Measurements from ENCODE around the gene RLN3.

Gene RLN3

DNA sequence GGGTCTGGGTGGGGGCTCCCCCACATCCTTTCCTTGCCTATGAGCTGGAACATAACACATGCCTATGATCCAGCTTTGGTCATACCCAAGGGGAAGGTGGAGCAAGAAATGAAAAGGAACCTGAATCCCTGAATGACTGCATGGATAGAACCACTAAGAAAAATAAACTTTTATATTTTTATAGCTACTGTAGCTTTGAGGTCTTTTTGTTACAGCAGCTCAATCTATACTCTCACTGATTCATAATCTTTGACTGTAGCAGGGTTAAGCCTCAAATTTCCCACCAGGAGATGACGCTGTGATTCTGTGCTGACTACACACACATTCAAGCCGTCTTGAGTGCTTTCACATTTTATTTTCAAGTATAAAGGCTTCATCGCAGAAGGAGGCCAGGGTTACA, 25.1 kb downstream of the RLN3 start:
- no peaks in the 10 kb centered on the region for H3K9me3 ChIP-seq (ENCODE audit: low read depth, low read length)
- DNase-seq (ENCODE audit: low read depth, low spot score) = no peak
- no peak for TF ChIP-seq EZH2 (IDR thresholded peaks at IDR 0.05)
- TF ChIP-seq FOXP2 (optimal IDR thresholded peaks at IDR 0.05; ENCODE audit: control extremely low read depth, extremely low read length, insufficient read depth) = no peak
- no peak for TF ChIP-seq POLR2AphosphoS5 (IDR thresholded peaks at IDR 0.05; ENCODE audit: borderline replicate concordance, low read depth, low read length)

DNA sequence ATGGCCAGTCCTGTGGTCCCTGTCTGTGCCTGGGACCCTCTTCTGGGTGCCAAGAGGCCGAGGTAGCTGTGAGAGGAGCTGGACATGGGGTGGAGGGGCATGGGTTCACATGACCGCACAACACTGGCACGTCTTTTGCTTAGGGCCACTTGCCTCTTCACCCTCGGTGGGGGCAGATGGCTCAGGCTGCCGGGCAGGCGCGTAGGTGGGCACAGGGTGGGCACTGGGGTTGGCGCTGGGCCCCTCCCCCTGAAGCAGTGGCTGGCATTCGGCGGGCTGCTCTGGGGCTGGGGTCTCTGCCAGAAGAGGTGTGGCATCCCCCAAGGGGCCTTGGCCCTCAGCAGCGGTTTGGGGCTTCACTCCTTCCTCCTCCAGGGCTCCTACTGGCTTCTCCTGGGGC, 25.6 kb downstream of the RLN3 start:
- TF ChIP-seq POLR2AphosphoS5 (IDR thresholded peaks at IDR 0.05; ENCODE audit: borderline replicate concordance, low read depth, low read length) (no peak), EZH2 (IDR thresholded peaks at IDR 0.05) (no peak), FOXP2 (optimal IDR thresholded peaks at IDR 0.05; ENCODE audit: control extremely low read depth, extremely low read length, insufficient read depth) (no peak)
- H3K27ac ChIP-seq = no peak overlapping the region
- no peak for DNase-seq (ENCODE audit: low read depth, low spot score)
- H3K4me3 ChIP-seq = no peak overlapping the region
- H3K36me3 ChIP-seq (ENCODE audit: insufficient read depth, low read length) = peaks cover 7% of the 10 kb centered on the region; the same call in 1 of the 2 replicates
- no peaks in the 10 kb centered on the region for H3K9me3 ChIP-seq (ENCODE audit: low read depth, low read length)
- H3K9ac ChIP-seq (ENCODE audit: insufficient read length) = no peak overlapping the region

More for the DNA sequence above, 25.1 kb downstream of the RLN3 start:
- Histone ChIP-seq H3K9ac (ENCODE audit: insufficient read length) (no peak overlapping the region), H3K4me3 (no peak overlapping the region), H3K27ac (no peak overlapping the region), H3K36me3 (ENCODE audit: insufficient read depth, low read length) (peaks cover 7% of the 10 kb centered on the region; the same call in 1 of the 2 replicates)

DNA sequence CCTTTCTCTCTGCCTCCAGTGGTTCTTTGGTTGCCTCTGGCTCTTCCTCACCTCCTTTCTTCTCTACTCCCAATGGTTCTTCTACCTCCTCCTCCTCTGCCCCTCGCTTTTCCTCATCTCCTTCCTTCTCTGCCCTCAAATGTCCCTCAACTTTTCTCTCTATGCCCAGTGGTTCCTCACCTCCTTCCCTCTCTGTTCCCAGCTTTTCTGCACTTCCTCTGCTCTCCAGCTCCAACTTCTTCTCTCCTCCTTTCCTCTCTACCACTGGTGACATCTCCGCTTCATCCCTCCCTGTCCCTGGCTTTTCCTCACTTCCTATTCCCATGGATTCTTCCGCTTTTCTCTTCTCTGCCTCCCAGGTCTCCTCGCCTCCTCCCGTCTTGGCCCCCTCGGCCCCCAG, 26.2 kb downstream of the RLN3 start:
- peaks cover 7% of the 10 kb centered on the region; the same call in 1 of the 2 replicates for H3K36me3 ChIP-seq (ENCODE audit: insufficient read depth, low read length)
- 0 out of 2 replicates have a peak overlapping the region, but pooled peaks have one; percentile 9 for H3K27ac ChIP-seq
- no peak for TF ChIP-seq FOXP2 (optimal IDR thresholded peaks at IDR 0.05; ENCODE audit: control extremely low read depth, extremely low read length, insufficient read depth)
- no peak for TF ChIP-seq EZH2 (IDR thresholded peaks at IDR 0.05)
- no peak for TF ChIP-seq POLR2AphosphoS5 (IDR thresholded peaks at IDR 0.05; ENCODE audit: borderline replicate concordance, low read depth, low read length)
- H3K9ac ChIP-seq (ENCODE audit: insufficient read length) = no peak overlapping the region
- DNase-seq (ENCODE audit: low read depth, low spot score) = no peak
- no peak overlapping the region for H3K4me3 ChIP-seq
- no peaks in the 10 kb centered on the region for H3K9me3 ChIP-seq (ENCODE audit: low read depth, low read length)

DNA sequence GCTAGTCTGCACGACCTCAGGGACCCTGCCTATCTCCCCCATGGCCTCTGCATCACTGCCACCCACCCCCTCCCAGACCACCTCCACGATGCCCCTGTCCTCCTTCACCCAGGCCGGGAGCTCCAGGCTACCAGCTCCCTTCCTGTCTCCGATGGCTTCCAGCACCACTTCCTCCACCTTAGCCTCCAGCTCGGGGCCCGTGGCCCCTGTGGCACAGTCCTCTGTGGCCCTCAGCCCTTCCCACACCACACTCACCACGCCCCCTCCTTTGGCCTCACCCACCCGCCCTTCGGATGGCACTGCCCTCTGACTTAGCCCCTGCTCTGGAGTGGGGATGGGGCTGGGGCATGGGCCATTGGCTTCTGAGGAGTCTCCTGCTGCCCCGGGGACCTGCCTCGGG, 26.8 kb downstream of the RLN3 start:
- DNase-seq (ENCODE audit: low read depth, low spot score) = no peak
- H3K27ac ChIP-seq = no peak overlapping the region
- peaks cover 7% of the 10 kb centered on the region; the same call in 1 of the 2 replicates for H3K36me3 ChIP-seq (ENCODE audit: insufficient read depth, low read length)

DNA sequence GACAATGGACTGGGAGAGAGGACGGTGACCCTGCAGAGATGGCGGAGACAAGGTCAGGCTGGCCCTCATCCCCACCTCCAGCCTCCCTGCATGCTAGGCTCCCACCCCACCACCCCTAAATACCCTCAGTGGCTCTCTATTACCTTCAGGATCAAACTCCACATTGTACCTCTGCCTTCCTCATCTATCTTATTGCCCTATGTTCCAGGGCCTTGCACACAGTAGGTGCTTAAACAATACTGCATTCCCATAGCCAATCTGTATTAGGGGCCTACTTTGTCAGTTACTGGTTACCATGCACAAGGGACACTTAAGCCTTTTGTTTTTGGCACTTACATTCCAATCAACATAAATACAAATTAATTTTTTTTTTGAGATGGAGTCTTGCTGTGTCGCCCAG, 27.4 kb downstream of the RLN3 start:
- no peak for DNase-seq (ENCODE audit: low read depth, low spot score)
- Histone ChIP-seq H3K27ac (no peak overlapping the region), H3K9ac (ENCODE audit: insufficient read length) (no peak overlapping the region), H3K9me3 (ENCODE audit: low read depth, low read length) (no peaks in the 10 kb centered on the region), H3K4me3 (no peak overlapping the region), H3K36me3 (ENCODE audit: insufficient read depth, low read length) (peaks cover 7% of the 10 kb centered on the region; the same call in 1 of the 2 replicates)
- no peak for TF ChIP-seq POLR2AphosphoS5 (IDR thresholded peaks at IDR 0.05; ENCODE audit: borderline replicate concordance, low read depth, low read length)
- TF ChIP-seq FOXP2 (optimal IDR thresholded peaks at IDR 0.05; ENCODE audit: control extremely low read depth, extremely low read length, insufficient read depth) = no peak
- TF ChIP-seq EZH2 (IDR thresholded peaks at IDR 0.05) = no peak

More for the DNA sequence above, 26.8 kb downstream of the RLN3 start:
- Histone ChIP-seq H3K9me3 (ENCODE audit: low read depth, low read length) (no peaks in the 10 kb centered on the region), H3K4me3 (no peak overlapping the region), H3K9ac (ENCODE audit: insufficient read length) (no peak overlapping the region)
- no peak for TF ChIP-seq EZH2 (IDR thresholded peaks at IDR 0.05)

DNA sequence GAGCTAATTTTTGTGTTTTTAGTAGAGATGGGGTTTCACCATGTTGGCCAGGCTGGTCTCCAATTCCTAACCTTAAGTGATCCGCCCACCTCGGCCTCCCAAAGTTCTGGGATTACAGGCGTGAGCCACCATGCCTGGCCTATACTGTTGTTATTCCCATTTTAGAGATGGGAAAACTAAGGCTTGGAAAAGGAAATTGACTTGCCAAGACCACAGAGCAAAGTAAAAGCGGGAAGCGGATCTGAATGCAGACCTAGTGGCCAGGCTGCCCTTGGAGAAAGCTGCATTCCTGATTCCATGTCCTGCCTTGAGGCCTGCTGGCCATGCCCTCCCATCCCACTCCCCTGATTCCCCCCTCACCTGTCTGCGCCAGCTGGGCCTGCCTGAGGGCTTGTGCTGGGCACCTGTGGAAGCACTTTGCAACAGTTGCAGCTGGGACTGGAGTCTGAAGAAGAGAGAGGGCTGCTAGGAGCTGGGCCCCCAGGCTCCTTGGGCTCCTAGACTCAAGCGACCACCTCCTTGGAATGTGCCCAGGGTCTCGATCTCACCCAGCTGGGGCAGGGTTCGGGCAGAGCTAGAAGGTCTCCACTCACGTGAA, 28.2 kb downstream of the RLN3 start:
- Histone ChIP-seq H3K27ac (no peak overlapping the region), H3K36me3 (ENCODE audit: insufficient read depth, low read length) (peaks cover 7% of the 10 kb centered on the region; the same call in 1 of the 2 replicates), H3K9ac (ENCODE audit: insufficient read length) (no peak overlapping the region), H3K9me3 (ENCODE audit: low read depth, low read length) (no peaks in the 10 kb centered on the region), H3K4me3 (peak overlapping the region; percentile 84)
- DNase-seq (ENCODE audit: low read depth, low spot score) = no peak
- TF ChIP-seq FOXP2 (optimal IDR thresholded peaks at IDR 0.05; ENCODE audit: control extremely low read depth, extremely low read length, insufficient read depth) (no peak), EZH2 (IDR thresholded peaks at IDR 0.05) (no peak), POLR2AphosphoS5 (IDR thresholded peaks at IDR 0.05; ENCODE audit: borderline replicate concordance, low read depth, low read length) (no peak)

DNA sequence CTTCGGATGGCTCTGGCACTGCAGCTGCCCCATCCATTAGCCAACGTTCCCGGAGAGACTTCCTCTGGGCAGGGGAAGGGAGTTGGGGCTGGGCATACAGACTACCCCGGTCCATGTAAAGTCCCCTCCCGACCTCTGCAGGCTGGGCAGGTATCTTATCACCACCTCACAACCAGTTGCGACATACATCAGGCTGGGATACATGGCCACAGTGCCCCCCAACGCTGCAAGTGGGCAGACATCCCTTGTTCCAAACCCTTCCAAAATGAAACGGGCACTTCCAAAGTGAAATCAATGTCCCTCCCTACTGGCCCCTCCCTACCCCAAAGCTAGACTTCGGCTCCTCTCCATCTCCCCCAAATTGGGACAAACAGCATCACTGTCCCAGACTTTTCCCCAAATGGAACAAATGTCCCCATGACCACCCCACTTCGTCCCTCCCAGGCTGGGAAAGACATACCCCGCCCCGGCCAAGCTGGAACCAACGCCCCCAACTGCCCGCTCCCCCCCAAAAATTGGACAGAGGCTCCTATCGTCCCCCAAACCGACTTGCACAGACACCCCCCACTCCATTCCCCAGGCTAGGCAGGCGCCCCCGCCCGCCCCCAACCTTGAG, 28.9 kb downstream of the RLN3 start:
- Histone ChIP-seq H3K36me3 (ENCODE audit: insufficient read depth, low read length) (peaks cover 7% of the 10 kb centered on the region; the same call in 1 of the 2 replicates), H3K4me3 (peak overlapping the region; percentile 84), H3K9me3 (ENCODE audit: low read depth, low read length) (no peaks in the 10 kb centered on the region), H3K27ac (no peak overlapping the region), H3K9ac (ENCODE audit: insufficient read length) (peak overlapping the region; percentile 53)
- no peak for DNase-seq (ENCODE audit: low read depth, low spot score)
- no peak for TF ChIP-seq FOXP2 (optimal IDR thresholded peaks at IDR 0.05; ENCODE audit: control extremely low read depth, extremely low read length, insufficient read depth)
- TF ChIP-seq EZH2 (IDR thresholded peaks at IDR 0.05) = no peak
- no peak for TF ChIP-seq POLR2AphosphoS5 (IDR thresholded peaks at IDR 0.05; ENCODE audit: borderline replicate concordance, low read depth, low read length)

DNA sequence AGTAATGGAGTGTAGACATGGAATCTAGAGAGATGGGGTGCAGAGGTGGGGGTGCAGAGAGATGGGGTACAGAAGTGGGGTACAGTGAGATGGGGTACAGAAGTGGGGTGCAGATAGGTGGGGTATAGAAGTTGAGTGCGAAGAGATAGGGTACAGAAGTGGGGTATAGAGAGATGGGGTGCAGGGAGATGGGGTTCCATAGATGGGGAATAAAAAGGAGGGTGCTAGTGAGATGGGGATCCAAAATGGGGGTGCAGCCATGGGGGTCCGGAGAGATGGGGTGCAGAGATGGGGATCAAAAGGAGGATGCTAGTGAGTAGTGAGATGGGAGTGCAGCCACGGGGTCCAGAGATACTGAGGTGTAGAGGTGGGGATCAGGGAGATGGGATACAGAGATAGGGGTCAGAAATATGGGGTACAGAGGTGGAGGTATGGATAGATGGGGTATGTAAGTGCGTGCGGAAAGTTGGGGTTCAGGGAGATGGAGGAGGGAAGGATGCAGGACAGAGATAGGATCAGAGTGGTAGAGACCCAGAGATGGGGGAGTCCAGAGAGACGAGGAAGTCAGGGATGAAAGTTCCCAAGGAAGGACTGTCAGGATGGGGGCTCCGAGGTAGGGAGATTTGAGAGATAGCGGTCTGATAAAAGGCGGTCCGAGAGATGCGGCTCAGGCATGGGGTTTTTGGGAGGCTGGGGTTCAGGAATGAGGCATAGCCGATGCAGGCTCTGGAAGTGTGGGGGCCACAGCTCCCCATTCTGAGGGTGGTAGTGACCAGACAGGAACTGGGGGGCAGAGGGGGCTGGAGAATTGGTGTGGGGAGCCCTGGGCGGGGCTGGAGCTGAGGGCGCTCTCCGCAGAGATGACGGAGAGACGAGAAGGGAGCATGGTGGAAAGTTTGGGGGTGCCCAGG, 30.5 kb downstream of the RLN3 start:
- TF ChIP-seq POLR2AphosphoS5 (IDR thresholded peaks at IDR 0.05; ENCODE audit: borderline replicate concordance, low read depth, low read length) = no peak
- TF ChIP-seq EZH2 (IDR thresholded peaks at IDR 0.05) = no peak
- no peak for TF ChIP-seq FOXP2 (optimal IDR thresholded peaks at IDR 0.05; ENCODE audit: control extremely low read depth, extremely low read length, insufficient read depth)
- DNase-seq (ENCODE audit: low read depth, low spot score) = no peak
- Histone ChIP-seq H3K27ac (no peak overlapping the region), H3K9ac (ENCODE audit: insufficient read length) (no peak overlapping the region), H3K36me3 (ENCODE audit: insufficient read depth, low read length) (peaks cover 4% of the 10 kb centered on the region; the same call in 1 of the 2 replicates), H3K9me3 (ENCODE audit: low read depth, low read length) (no peaks in the 10 kb centered on the region), H3K4me3 (peak overlapping the region; percentile 84)
